Glomerular visceral epithelial cell (primary cell): Measurements from ENCODE around the gene GSX2.
A peak's percentile ranks its signal among the peaks of the same experiment; 100 is the strongest.

Experiments used
- DNase-seq: peaks from one replicate; pipeline ENCODE4 v3.0.0-alpha.2; 2016; ENCODE audit errors: extremely low spot score

GSX2 gene

GRCh38 chr4:54077812-54078211 is 22.2 kb upstream of the GSX2 start:
- peak; percentile 43 for DNase-seq

GRCh38 chr4:54082168-54082567 is 17.8 kb upstream of the GSX2 start:
- peak; percentile 98 for DNase-seq

GRCh38 chr4:54085284-54085683 is 14.7 kb upstream of the GSX2 start:
- peak; percentile 86 for DNase-seq

GRCh38 chr4:54089875-54090274 is 10.1 kb upstream of the GSX2 start:
- no peak for DNase-seq

- DNase-seq: no peak
These were observed 9.6 kb upstream of the GSX2 start for GRCh38 chr4:54090404-54090803.

GRCh38 chr4:54090804-54091623 is 8.9 kb upstream of the GSX2 start:
- DNase-seq: no peak

GRCh38 chr4:54091637-54092404 is 8.1 kb upstream of the GSX2 start:
- DNase-seq: peak; percentile 68

- DNase-seq: no peak
These were observed 7.3 kb upstream of the GSX2 start for GRCh38 chr4:54092405-54093323.

GRCh38 chr4:54093324-54094240 is 6.4 kb upstream of the GSX2 start:
- DNase-seq: no peak

GRCh38 chr4:54094451-54094850 is 5.5 kb upstream of the GSX2 start:
- no peak for DNase-seq

- no peak for DNase-seq
These were observed 4.7 kb upstream of the GSX2 start for GRCh38 chr4:54095110-54095825.

GRCh38 chr4:54096295-54096962 is 3.5 kb upstream of the GSX2 start:
- DNase-seq: no peak

- DNase-seq: no peak
These were observed 2.8 kb upstream of the GSX2 start for GRCh38 chr4:54097152-54097551.

GRCh38 chr4:54098375-54098774 is 1.6 kb upstream of the GSX2 start:
- DNase-seq: no peak

- DNase-seq: no peak
These were observed 646 bp upstream of the GSX2 start for GRCh38 chr4:54099287-54099747.

- peak; percentile 51 for DNase-seq
These were observed 729 bp downstream of the GSX2 start for GRCh38 chr4:54100595-54101189.

- no peak for DNase-seq
These were observed 1.5 kb downstream of the GSX2 start for GRCh38 chr4:54101190-54102041.

- DNase-seq: no peak
These were observed 2.7 kb downstream of the GSX2 start for GRCh38 chr4:54102531-54103106.
